SHP77 treated with DMSO at 0.1 percent for 48 hours (cell line): ENCODE data around the gene OR4N2.
A peak's percentile ranks its signal among the peaks of the same experiment; 100 is the strongest.
"Not testable (repeated sequence)": the region's sequence is repeated elsewhere in the genome, so short reads cannot be mapped to it uniquely, and the experiment has no call there.

Experiments
- DNase-seq: peaks from one replicate; lab custom pipeline; 2025; lab: John Stamatoyannopoulos, UW

The OR4N2 gene

GRCh38 chr14:19803470-19803869 is at the start of gene OR4N2:
TSS of gene OR4N2 (plus strand) at chr14:19803770. CDS start at chr14:19827449, 23,679 bp downstream.
- DNase-seq, result not testable (repeated sequence)

- DNase-seq, result no peak
Observed at GRCh38 chr14:19754172-19754571, 49.4 kb upstream of the OR4N2 start.

- DNase-seq, result not testable (repeated sequence)
Observed at GRCh38 chr14:19771491-19771890, 32.1 kb upstream of the OR4N2 start.

- no peak for DNase-seq
Observed at GRCh38 chr14:19771895-19772430, 31.6 kb upstream of the OR4N2 start.

DNA sequence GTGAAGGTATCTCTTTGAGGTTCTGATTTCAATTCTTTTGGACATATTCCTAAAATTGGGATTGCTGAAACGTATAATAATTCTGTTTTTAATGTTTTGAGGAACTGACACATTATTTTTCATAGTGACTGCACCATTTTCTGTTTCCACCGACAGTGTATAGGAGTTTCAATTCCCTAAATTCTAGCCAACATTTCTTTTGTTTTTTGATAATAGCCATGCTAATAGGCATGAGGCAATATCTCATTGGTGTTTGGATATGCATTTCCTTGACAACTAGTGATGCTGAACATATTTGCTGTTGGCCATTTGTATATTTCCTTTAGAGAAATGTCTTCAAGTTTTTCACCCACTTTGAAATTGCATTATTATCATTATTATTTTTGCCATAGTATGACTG is 31.1 kb upstream of the OR4N2 start:
- DNase-seq, result not testable (repeated sequence)

- DNase-seq, result not testable (repeated sequence)
Observed at GRCh38 chr14:19773204-19773603, 30.4 kb upstream of the OR4N2 start, which contains the start of gene OR4M1. TSS of gene OR4M1 (plus strand) at chr14:19773504. CDS start at chr14:19780323, 6,819 bp downstream.

GRCh38 chr14:19775587-19775986 is 28.0 kb upstream of the OR4N2 start:
- no peak for DNase-seq

DNA sequence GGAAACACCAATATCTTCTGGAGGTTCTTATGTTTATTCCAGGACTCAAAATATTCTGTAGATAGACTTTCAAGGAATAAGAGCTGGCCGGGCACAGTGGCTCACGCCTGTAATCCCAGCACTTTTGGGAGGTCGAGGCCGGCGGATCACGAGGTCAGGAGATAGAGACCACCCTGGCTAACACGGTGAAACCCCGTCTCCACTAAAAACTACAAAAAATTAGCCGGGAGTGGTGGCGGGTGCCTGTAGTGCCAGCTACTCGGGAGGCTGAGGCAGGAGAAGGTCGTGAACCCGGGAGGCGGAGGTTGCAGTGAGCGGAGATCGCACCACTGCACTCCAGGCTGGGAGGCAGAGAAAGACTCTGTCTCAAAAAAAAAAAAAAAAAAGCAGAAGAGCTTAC is 17.7 kb upstream of the OR4N2 start:
- DNase-seq, result not testable (repeated sequence)

DNA sequence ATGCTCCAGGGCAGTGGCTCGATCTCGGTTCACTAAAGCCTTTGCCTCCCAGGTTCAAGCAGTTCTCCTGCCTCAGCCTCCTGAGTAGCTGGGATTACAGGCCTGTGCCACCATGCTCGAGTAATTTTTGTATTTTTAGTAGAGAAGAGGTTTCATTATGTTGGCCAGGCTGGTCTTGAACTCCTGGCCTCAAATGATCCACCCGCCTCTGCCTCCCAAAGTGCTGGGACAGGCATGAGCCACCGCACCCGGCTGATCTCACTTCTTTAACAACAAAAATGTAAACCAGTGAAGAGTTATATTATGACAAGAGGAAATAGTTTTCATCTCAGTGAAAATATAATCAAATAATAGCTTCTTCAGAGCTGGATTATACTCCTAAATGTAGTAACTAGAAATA is 16.3 kb upstream of the OR4N2 start:
- DNase-seq, result not testable (repeated sequence)

- DNase-seq, result not testable (repeated sequence)
Observed at GRCh38 chr14:19788150-19788549, 15.4 kb upstream of the OR4N2 start.

DNA sequence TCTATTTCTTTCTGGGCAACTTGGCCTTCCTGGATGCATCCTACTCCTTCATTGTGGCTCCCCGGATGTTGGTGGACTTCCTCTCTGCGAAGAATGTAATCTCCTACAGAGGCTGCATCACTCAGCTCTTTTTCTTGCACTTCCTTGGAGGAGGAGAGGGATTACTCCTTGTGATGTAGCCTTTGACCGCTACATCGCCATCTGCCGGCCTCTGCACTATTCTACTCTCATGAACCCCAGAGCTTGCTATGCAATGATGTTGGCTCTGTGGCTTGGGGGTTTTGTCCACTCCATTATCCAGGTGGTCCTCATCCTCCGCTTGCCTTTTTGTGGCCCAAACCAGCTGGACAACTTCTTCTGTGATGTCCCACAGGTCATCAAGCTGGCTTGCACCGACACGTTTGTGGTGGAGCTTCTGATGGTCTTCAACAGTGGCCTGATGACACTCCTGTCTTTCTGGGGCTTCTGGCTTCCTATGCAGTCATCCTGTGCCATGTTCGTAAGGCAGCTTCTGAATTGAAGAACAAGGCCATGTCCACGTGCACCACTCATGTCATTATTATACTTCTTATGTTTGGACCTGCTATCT is 7.0 kb upstream of the OR4N2 start:
- DNase-seq, result not testable (repeated sequence)

GRCh38 chr14:19799880-19800279 is 3.7 kb upstream of the OR4N2 start:
- no peak for DNase-seq

GRCh38 chr14:19800282-19801117 is 3.1 kb upstream of the OR4N2 start:
- DNase-seq, result peak; percentile 34

GRCh38 chr14:19801118-19801464 is 2.5 kb upstream of the OR4N2 start:
- no peak for DNase-seq

- not testable (repeated sequence) for DNase-seq
Observed at GRCh38 chr14:19813171-19813920, 9.8 kb downstream of the OR4N2 start.

DNA sequence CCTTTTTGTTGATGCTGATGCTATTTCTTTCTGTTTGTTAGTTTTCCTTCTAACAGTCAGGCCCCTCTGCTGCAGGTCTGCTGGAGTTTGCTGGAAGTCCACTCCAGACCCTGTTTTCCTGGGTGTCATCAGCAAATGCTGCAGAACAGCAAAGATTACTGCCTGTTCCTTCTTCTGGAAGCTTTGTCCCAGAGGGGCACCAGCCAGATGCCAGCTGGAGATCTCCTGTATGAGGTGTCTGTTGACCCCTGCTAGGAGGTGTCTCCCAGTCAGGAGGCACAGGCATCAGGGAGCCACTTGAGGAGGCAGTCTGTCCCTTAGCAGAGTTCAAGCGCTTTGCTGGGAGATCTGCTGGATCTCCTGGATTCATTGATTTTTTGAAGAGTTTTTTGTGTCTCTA is 16.3 kb downstream of the OR4N2 start:
- DNase-seq, result not testable (repeated sequence)

GRCh38 chr14:19821016-19821415 is 17.4 kb downstream of the OR4N2 start:
- not testable (repeated sequence) for DNase-seq

- DNase-seq, result no peak
Observed at GRCh38 chr14:19823178-19823577, 19.6 kb downstream of the OR4N2 start.

- no peak for DNase-seq
Observed at GRCh38 chr14:19823765-19824164, 20.2 kb downstream of the OR4N2 start.

DNA sequence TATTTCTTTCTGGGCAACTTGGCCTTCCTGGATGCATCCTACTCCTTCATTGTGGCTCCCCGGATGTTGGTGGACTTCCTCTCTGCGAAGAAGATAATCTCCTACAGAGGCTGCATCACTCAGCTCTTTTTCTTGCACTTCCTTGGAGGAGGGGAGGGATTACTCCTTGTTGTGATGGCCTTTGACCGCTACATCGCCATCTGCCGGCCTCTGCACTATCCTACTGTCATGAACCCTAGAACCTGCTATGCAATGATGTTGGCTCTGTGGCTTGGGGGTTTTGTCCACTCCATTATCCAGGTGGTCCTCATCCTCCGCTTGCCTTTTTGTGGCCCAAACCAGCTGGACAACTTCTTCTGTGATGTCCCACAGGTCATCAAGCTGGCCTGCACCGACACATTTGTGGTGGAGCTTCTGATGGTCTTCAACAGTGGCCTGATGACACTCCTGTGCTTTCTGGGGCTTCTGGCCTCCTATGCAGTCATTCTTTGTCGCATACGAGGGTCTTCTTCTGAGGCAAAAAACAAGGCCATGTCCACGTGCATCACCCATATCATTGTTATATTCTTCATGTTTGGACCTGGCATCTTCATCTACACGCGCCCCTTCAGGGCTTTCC is 24.2 kb downstream of the OR4N2 start:
- DNase-seq, result not testable (repeated sequence)

DNA sequence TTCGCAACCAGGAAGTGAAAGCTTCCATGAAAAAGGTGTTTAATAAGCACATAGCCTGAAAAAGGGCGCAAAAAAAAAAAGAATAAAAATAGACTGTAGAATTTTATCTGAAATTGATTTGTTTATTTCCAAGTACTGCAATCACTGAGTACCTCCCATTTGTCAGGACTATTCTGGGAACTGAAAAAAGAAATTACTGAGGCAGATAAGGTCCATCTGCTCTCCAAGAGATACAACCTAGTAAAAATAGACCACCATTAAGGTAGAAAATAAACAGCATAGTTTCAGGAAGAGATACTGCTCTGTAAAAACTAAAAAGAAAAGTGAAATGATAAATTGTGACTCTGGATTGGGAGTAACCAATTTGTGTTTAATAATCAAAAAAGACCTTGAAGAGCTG is 24.7 kb downstream of the OR4N2 start:
- DNase-seq, result no peak
